Upper lobe of left lung (tissue), 4 donors: ENCODE measurements around the gene SLC39A13.

ENCODE experiments used
- CTCF ChIP-seq, 6 experiments: fragments of 450-650 bp in 4 of 6; fragments of 200-600 bp in 2 of 6; sonication (generic) in 2 of 6; IDR thresholded peaks; one replicate each; pipeline ENCODE4 v1.5.1; 2016 to 2019; ENCODE audit warnings: antibody characterized with exemption in 6 of 6
- EP300 ChIP-seq, 4 donors: sonication (generic); formaldehyde crosslinking; IDR thresholded peaks; one replicate each; pipeline ENCODE4 v1.5.1; 2017; ENCODE audit warnings: antibody characterized with exemption in 4 of 4, control low read depth in 2 of 4
- POLR2A ChIP-seq, 4 donors: fragments of 450-650 bp; IDR thresholded peaks; one replicate each; pipeline ENCODE4 v1.5.1; 2016 to 2017; ENCODE audit warnings: antibody characterized with exemption in 4 of 4, mild to moderate bottlenecking in 2 of 4

GRCh38 chr11:47445840-47446239, 37.5 kb downstream of the SLC39A13 start:
- no peak for TF ChIP-seq POLR2A (IDR thresholded peaks at IDR 0.05)
- TF ChIP-seq CTCF (IDR thresholded peaks at IDR 0.05): no peak
- no peak for TF ChIP-seq EP300 (IDR thresholded peaks at IDR 0.05)
